Heart left ventricle (tissue), 13 donors: ENCODE data around the gene LRP1B.

ENCODE experiments used
- CTCF ChIP-seq, 12 donors: fragments of 200-600 bp; sonication (generic) in 4 of 12; IDR thresholded peaks; one replicate each; pipeline versions ENCODE4 v1.5.0 to v1.8.0; 2018 to 2022; ENCODE audit warnings: antibody characterized with exemption in 12 of 12, mild to moderate bottlenecking in 5 of 12
- POLR2A ChIP-seq, 2 donors: fragments of 450-650 bp; IDR thresholded peaks; one replicate each; pipeline ENCODE4 v1.6.1; 2017; ENCODE audit warnings: antibody characterized with exemption in 2 of 2, mild to moderate bottlenecking in 2 of 2, moderate library complexity in 2 of 2
- donor health status: ischemic (EF 13 %, LVEDD 7.1; RV severe dilation, severe dysfunction).
- donor health status: DM: no; HTN: yes; CAD: no.
- donor health status: DM: no; HTN: no; CAD: no.
- donor health status: ischemic (EF 25% LVEDD 6.9; RV normal size, moderate dysfunction).
- donor health status: ischemic (EF 25% LVEDD 5.7; RV mildly dilated, moderate dysfunction).
- donor health status: ischemic (EF 35%, LVEDD 5.7; RV mildly dilated, moderate dysfunction).
- donor health status: nonischemic (EF 11% LVEDD 7.7; RV severe dilation, severe dysfunction).
- donor health status: DM: yes; HTN: yes; CAD: no.
- donor health status: PGD.
- donor health status: ischemic (EF 29% LVEDD 5.4; RV normal size, mild dysfunction).
- donor health status: nonischemic (EF 23%, LVEDD 6.1; RV moderate dilation, normal function).

GRCh38 chr2:142097711-142098110, 33.1 kb downstream of the LRP1B start:
- no peak for TF ChIP-seq CTCF (IDR thresholded peaks at IDR 0.05)
- TF ChIP-seq POLR2A (IDR thresholded peaks at IDR 0.05) = no peak
